T-helper 1 cell treated with Interleukin-12 subunit alpha and Interleukin-12 subunit beta and Interleukin-4 antibody, amounts not matched to agents 30 ng/mL and 1 ng/mL, for 36 hours (primary cell): ENCODE results near the gene DRC1. TPM values are rescaled to one million over a fixed set of nuclear protein-coding genes. Genes with fewer than 3 reads are reported as not detected.

ENCODE experiments used
- intact Hi-C: fragments of 100-400 bp; cut with micrococcal nuclease; formaldehyde crosslinking; loops from one replicate; pipeline ENCODE4 v1.15.1; 2024
- total RNA-seq: library from RNA; stranded (reverse); gene quantifications from 2 replicates; pipeline ENCODE4 v1.2.3, GENCODE V29; 2022

DRC1 gene
- total RNA-seq, 1 donor from 2014 or later: not detected

DNA sequence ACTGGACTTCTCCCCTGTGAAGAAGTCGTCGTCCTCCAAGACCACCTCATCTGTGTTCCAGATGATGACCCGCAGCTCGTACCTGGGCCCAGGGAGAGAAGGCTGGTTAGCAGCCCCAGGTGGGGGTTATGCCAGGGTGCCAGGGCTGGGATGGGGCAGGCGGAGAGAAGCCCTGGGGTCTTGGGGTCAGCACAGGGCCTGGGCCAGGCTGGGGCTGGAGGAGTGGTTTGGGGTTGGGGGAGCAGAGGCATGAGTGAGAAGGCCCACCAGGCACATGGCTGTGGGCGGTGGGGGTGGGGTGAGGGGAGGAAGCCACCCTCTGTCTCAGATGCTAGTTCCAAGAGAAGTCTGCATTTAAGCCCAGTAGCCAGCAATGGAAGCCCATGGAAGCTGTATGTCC, 60.4 kb downstream of the DRC1 start:
- intact Hi-C loops: no loop called here

DNA sequence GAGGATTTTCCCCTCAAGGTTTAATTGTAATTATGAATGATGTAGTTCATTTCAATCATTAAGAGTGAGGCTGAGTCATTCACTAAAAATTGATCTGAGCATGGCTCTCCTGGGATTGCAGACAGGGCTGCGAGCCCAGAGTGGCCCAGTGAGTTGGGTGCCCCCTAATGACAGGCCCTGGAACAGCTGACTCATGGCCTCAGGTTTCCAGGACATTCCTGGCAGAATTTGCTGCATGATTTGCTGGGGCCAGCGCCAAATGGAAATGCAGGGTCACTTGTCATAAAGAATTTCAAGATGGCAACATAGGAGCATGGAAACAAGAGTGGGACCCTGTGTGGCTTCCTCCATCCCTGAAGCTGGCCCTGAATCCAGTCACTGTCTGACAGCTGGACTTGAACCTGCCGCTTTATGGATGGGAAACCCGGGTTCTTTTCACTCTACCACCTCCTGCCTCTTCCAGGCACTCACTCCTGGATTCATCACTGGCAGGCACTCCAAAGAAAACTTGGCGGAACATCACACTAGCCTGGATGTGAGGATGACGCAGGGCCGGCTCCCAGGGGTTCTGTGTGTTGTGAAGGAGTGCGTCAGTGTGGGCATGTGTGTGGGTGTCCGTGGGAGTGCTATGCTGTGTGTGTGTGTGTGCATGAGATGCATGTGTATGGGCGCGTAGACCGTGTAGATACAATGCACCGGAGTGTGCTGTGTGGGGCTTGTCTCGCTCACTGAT, 61.0 kb downstream of the DRC1 start:
- intact Hi-C loops: no loop called here

DNA sequence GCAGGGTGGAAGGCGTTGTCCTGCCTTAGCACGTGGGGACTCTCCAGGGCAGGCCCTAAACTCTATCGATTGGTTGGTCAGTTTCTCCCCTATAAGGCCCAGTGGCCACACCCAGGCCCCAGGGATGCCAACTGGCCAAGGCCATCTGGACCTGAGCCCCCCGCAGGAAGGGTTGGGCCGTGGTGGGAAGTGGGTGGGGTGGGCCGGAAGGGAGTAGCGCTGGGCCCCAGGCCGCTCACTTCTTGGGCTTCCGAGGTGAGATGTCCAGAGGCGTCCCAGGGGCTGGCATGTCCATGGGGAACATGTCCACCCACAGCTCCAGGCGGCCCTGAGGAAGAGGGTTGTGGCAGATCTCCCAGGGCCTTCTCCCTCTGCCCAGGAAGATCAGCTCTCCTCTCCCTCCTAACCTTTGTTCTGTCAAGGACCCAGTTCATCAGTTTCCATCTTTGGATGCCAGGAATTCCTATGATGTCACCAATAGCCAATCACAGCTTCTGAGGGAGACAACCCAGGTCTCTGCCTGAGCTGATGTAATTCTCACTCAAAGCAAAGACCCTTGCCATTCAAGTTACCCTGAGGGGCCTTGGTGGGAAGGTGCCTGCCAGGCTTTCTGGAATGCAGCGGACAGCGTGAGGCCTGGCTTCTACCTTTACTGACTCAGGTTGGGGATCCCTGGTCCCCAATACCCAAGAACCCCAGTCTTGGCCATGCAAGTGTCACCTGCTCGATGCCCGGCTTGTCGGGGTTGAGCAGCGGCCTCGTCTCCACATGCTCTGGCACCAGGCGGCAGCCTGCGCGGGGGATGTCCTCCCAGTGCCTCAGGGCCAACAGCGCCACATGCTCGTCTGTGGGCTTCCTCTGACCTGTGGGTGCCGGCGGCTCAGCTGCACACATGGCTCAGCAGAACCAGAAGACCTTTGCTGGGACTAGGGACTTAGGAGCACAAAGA, 61.8 kb downstream of the DRC1 start:
- intact Hi-C loops: no loop called here

DNA sequence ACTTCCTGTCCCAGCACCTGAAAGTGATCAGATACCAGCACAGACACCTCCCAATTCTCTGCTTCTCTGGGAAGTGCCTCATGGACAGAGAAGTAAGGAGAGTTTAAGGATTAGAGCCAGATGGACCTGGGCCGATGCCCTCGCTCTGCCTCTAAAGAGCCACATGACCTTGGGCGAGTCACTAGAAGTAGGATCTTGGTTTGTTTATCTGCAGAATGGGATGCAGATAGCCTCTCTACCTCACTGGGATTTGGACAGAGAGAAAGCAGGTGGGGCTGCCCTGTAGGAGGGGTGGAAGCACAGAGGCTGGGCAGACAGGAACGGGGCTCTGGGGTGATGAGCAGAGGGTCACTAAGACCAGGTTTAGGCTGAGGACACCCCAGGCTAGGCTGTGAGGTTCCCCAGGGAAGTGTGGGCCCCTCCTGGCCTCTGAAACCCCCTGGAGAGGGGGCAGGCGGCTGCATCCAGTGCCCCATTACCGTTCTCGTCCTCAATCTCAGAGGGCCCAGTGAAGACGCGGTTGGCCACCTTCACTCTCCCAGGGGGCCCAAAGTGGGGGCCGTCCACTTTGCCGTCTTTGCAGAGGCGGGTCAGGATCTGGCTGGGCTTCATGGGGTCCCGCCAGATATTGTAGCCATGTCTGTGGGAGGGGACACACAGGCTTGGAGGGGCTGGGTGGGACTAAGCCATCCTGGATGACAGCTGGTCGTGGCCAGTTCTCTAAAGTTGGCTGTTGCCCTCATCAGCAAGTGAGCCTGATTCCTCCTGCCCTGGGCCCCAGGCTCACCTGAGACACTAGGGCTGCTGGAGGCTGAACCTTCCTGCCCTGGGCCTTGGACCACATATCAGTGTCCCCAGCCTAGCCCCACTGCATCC, 62.9 kb downstream of the DRC1 start:
- intact Hi-C loops: no loop called here

DNA sequence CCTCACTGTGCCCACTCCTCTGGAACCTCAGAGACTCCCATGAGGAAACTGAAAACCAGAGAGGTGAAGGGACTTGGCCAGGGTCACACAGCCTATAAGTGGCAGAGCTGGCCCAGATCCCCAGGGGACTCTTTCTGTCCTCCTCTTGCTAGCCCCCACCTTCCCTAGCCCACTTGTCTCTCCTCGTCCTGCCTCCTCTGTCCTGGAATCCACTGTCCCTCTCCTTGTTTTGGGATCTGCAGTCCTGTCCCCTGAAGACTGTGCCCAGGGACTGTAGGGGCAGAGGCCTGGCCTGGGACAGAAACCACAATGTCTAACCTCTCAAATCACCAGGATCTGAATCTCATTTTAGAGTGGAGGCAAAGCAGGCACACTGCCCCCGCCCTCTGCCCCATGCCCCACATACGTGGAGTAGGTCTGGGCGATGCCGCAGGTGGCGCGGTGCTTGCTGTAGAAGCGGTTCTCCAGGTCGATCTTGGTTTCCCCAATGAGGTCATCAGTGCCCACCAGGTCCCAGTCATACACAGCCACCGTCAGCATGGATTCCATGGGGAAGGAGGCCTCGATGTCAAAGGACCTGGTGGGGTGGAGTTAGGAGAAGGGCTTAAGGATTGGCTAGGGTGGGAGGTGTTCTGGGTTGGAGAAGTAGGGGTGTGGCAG, 63.7 kb downstream of the DRC1 start:
- intact Hi-C loops: no loop called here

DNA sequence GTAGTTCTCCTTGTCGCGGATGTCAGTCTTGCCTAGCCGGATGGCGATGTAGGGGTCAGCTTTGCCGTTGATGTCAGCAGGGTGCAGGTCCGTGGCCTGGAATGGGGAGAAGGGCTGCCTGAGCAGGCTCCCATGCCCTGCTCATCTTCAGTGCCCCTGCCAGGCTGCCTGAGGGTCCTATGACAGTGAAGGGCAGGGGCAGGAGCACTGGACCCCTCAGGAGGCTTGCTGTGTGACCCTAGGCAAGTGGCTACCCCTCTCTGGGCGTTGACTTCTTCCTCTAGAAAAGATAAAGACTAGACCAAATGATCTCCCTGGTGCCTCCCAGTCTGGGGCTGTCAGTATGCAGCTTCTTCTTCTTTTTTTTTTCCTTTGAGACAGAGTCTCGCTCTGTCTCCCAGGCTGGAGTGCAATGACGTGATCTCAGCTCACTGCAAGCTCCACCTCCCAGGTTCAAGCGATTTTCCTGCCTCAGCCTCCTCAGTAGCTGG, 64.3 kb downstream of the DRC1 start:
- intact Hi-C loops: no loop called here

DNA sequence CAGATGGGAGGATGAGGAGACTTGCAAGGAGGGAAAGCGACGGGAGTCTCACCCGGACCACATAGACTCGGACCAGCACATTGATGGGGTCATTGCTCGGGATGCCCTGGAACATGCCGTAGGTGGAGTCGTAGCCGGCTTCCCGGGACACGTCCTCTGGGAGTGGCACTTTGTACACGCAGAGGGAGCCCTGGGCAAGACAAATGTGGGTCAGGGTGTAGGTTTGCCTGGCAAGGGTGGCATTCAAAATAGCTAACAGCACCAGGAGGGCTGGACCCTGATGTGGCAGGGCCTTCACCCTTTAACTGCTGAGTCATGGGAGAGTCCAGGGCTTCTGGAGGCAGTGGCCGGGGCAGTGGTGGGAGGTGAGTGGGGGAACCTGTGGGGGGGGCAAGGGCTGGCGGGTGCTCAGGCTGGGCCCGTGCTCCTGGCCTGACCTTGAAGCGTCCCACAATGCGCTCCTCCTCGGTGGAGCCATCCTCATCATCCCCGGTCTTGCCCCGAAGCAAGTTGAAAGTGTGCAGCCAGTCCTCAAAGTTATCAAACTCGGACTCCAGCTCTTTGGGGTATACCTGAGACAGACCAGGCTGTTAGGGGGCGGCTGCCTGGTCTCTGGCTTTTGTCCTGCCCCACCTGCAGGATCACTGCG, 65.1 kb downstream of the DRC1 start:
- intact Hi-C loops: no loop called here

DNA sequence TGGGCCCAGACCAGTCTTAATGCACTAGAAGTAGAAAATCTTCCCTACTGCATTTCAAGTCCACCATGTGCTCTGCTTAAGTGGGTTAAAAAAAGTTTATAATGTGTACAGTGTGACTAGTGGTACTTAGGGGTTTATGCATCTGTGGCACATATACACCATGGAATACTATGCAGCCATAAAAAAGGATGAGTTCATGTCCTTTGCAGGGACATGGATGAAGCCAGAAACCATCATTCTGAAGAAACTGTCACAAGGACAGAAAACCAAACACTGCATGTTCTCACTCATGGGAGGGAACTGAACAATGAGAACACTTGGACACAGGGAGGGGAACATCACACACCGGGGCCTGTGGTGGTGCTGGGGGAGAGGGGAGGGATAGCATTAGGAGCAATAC, 66.8 kb downstream of the DRC1 start:
- intact Hi-C loops: loop anchor here (2.0 kb wide), 1 partner anchor 224 kb away; the partner anchor contains the start of genes HADHA and HADHB

DNA sequence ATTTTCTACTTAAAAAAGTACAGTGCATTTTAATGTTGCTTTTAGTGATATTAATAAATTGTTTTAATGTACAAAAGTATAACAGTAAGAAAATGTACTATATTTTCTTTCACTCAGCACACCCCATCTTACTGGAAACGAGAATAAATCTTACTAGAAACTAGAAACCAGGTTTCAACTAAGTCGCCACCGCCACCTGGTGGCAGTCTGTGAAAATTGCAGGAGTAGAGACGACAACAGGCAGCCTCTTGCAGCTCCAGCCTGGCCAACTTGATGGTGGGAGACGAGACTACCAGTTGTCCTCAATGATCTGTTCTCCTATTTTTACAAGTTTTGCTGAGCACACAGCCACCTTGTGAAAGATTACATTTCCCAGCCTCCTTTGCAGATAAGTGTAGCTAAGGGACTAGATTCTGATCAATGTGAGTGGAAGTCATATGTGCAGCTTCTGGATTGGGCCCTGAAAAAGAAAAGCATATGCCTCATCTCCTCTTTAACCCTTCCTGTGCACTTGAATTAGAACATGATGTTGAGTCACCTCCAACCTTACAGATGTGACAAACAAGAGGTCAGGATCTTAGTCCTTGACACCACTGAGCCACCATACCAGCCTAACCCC, 67.5 kb downstream of the DRC1 start:
- intact Hi-C loops: loop anchor here (1.0 to 2.0 kb wide), 8 partner anchors 124 to 518 kb away; partner anchors contain the start of genes HADHA and HADHB

DNA sequence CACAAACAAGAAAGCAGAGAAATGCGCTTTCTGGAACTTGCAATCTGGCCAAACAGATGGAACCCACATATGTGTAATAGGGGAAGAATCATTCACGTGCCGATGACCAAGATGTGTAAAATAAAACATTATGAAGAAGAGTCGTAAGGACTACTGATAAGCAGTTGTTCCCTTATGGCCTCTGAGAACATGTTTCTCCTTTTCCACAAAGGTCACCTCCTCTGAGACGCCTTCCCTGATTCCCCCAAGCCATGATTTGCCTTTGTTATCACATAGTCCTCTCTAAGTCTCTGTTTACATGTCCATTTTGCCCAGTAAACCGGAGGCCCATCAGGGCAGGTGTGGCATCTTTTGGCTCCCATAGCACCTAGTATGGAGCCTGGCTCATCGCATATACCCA, 68.2 kb downstream of the DRC1 start:
- intact Hi-C loops: loop anchor here (1.0 to 2.0 kb wide), 8 partner anchors 125 to 519 kb away; partner anchors contain the start of genes HADHA and HADHB

DNA sequence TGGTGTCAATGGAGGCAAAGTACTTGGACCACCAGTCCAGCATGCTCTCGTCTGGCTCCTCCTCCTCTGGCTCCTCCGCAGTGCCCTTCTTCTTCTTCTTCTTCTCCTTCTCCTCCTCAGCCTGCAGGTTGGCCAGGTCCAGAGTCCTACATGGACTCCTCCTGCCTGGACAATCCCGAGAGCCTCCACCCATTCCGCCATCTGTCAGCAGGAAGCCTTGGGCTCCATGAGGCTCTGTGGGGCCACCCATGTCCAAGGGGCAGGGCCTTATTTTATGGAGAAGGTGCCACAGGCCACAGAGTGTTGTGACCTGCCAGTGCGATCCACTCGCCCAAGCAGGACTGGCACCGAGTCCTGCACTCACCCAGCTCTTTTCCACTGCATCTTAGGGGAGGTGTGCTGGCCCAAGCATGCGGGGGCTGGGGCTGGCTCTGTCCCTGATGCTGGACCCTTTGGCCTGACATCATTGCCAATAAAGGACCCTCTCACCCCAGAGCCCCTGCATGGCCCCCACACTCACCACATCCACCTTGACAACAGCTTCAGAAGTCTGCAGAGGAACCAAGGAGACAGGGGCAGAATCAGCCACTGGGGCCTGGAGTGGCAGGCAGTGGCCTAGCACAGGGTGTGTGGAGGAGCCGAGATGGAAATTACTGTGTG, 69.0 kb downstream of the DRC1 start:
- intact Hi-C loops: no loop called here

DNA sequence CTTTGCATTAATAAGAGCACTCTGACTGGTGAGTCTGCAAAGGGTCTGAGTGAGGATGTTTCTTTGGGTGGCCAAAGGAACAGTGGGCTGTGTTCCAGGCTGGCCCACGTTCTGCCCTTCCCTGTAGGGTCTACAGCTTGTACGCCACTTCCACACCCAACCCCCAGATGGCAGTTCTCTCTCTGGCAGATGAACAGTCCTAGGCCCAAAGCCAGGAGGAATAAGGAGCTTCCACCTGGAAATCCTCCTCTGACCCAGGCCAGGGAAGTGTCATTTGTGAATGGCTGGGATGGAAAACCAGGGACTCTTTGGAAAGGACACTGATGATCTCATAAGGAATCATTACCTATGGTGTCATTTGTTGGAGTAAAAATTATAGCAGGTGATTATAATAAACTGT, 69.6 kb downstream of the DRC1 start:
- intact Hi-C loops: no loop called here

DNA sequence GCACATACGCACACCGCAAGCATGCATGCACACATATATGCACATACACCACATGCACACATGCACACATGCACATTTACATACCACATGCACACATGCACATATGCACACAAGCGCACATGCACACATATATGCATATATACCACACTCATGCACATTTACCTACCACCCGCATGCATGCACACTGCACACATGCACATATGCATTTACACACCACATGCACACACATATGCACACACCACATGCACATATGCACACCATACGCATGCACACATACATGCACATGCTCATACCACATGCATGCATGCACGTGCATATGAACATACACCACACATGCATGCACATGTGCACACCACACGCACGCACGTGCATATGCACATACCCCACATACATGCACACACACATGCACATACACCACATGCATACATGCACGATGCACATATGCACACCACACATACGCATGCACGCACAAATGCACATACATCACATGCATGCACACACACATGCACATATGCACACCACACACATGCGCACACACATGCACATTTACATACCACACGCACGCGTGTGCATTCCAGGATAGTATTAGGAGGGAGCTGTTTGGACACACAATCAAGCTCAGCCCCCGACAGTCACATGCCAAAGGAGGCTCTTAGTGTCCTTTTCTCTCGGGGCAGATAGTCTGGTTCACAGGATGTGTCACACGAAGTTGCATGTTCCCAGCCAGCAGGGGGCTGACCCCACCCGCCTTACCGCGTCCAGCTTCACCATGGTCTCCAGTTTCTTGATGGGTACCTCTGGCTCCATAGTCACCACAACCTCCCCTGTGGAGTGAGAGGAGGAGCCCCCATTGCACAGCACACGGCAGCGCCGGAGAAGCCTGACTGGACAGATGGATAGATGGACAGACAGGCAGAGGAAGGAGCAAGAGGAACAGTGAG, 70.3 kb downstream of the DRC1 start:
- intact Hi-C loops: no loop called here

DNA sequence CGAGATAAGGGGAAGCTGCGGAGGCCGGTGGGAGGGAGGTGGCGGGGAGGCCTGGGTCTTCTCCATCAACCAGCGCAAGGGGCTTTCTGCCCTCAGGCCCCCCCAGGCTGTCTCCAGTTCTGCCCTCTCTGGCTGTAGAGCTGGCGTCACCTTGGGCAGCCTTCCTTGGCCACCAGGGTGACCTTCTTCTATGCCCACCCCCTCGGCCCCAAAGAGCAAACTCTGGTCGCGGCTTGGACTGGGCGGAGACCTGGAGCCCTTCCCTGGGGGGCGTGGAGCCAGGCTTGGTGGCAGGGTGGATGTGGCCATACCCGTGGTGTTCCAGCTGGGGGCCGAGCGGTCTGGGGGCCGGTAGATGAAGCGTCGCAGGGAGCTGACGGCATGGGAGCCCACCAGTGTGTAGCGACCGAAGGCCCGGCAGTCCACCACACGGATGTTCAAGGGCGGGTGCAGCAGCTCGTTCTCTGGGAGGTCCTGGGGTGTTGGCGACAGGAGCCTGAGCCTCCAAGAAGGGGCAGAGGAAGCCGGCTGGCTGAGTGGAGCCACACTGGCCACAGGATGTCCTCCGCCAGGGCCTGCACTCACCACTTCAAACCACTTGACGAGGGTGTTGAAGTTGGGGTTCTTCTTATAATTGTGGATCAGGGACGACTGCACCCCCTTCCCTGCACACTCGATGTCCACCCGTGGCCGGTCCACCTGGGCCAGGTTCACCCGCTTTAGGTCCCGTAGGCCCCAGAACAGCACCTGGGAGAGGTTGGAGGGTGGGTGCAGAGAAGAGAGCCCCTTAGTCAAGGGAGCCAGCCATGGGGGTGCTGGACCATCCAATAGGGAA, 71.3 kb downstream of the DRC1 start:
- intact Hi-C loops: no loop called here

DNA sequence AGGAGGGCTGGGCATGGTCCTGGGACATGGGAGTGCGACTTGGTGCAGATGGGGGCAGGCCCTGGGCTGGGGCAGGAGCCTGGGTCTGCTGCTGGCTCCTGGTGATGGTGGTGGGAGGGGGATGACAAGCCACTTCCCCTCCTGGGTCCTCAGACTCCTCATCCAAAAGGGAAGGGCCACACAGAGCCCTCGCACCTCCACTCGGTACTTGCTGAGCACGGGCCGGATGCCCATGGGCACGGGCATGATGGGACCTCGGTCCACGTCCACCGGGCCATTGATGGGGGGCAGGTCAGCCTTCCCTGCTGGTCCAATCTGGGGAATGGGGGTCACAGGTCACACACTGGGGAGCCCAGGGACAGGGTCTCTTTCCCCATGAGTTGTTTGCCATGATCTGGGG, 72.1 kb downstream of the DRC1 start:
- intact Hi-C loops: no loop called here

DNA sequence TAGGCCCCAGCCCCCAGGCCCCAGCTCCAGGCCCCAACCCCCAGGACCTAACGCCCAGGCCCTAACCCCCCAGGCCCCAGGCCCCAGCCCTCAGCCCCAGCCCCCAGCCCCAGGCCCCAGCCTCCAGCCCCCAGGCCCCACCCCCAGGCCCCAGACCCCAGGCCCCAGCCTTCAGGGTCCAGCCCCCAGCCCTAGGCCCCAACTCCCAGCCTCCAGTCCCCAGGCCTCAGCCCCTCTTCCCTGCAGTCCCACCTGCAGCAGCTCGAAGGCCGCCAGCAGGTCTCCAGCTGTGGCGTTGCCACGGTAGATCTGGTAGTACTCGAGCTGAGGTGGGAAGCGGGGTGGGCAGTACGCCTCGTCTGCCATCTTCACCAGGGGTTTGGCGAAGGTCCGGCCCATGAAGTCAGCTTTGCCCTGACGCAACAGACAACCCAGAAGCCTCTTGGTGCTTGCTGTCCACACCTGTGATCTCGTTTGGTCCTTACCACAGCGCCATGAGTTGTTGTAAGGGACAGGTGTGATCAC, 72.6 kb downstream of the DRC1 start:
- intact Hi-C loops: no loop called here

DNA sequence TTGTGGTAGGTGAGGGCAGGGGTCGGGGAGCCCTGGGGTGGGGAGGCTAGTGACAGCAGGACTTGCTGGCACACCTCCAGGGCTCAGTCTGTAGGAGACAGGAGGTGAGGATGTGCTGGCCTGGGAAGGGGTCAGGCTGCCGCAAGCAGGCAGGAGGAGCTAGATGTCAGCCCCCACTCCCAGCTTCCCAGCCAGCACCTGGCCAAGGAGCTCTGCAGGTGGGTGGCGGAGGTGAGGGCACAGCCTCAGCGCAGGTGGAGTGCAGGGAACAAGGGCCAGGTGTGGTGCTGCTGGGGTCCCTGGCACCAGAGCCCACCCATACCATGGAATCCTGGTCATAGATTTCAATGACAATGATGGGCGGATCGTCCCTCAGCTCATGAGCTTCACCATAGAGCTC, 73.3 kb downstream of the DRC1 start:
- intact Hi-C loops: no loop called here
